Measurements from ENCODE around the gene CD46.

DNA sequence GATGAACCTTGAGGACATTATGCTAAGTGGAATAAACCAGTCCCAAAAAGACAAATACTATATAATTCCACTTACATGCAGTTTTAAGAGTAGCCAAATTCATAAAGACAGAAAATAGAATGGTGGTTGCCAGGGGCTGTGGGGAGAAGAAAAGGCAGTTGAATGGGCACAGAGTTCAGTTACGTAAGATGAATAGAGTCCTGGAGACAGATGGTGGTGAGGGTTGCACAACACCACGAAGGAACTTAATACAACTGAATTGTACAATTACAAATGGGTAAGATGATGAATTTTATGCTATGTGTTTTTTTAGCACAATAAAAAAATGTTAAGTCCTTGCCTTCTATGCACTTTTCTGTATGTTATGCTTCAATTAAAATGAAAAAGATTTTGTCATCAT, 92.5 kb downstream of the CD46 start:
- TF ChIP-seq, protein P1, sequence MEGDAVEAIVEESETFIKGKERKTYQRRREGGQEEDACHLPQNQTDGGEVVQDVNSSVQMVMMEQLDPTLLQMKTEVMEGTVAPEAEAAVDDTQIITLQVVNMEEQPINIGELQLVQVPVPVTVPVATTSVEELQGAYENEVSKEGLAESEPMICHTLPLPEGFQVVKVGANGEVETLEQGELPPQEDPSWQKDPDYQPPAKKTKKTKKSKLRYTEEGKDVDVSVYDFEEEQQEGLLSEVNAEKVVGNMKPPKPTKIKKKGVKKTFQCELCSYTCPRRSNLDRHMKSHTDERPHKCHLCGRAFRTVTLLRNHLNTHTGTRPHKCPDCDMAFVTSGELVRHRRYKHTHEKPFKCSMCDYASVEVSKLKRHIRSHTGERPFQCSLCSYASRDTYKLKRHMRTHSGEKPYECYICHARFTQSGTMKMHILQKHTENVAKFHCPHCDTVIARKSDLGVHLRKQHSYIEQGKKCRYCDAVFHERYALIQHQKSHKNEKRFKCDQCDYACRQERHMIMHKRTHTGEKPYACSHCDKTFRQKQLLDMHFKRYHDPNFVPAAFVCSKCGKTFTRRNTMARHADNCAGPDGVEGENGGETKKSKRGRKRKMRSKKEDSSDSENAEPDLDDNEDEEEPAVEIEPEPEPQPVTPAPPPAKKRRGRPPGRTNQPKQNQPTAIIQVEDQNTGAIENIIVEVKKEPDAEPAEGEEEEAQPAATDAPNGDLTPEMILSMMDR (IDR thresholded peaks at IDR 0.05; ENCODE audit: insufficient read depth, low read length, poor library complexity, severe bottlenecking) = no peak
- TF ChIP-seq EZH2phosphoT487 (conservative IDR thresholded peaks at IDR 0.05; ENCODE audit: low read length) = no peak

Data from SU-DHL-6 (cell line).